Neuronal stem cell (in vitro differentiated cells): ENCODE measurements around the gene SULF2.
"Not testable (repeated sequence)": the region's sequence is repeated elsewhere in the genome, so short reads cannot be mapped to it uniquely, and the experiment has no call there.

ENCODE experiments used
- DNase-seq: peaks from one replicate; pipeline ENCODE4 v3.0.0-alpha.2; 2013; ENCODE audit warnings: low spot score
- H2AFZ ChIP-seq: one replicate; pipeline ENCODE4 v1.6.1; 2013; ENCODE audit warnings: mild to moderate bottlenecking, low read length, inconsistent platforms
- H2AK5ac ChIP-seq: 2 replicates; pipeline ENCODE4 v1.6.1; 2013; ENCODE audit warnings: low read depth, mild to moderate bottlenecking, inconsistent platforms, low read length, moderate library complexity, mixed read lengths
- H2BK120ac ChIP-seq: 2 replicates; pipeline ENCODE4 v1.6.1; 2013; ENCODE audit warnings: low read depth, mild to moderate bottlenecking, inconsistent platforms, low read length, moderate library complexity, mixed read lengths
- H2BK12ac ChIP-seq: one replicate; pipeline ENCODE4 v1.6.1; 2013; ENCODE audit warnings: low read length, inconsistent platforms
- H2BK15ac ChIP-seq: 2 replicates; pipeline ENCODE4 v1.6.1; 2013; ENCODE audit warnings: mild to moderate bottlenecking, low read length, inconsistent platforms, mixed read lengths
- H2BK5ac ChIP-seq: one replicate; pipeline ENCODE4 v1.6.1; 2013; ENCODE audit warnings: inconsistent platforms, mild to moderate bottlenecking, low read length, moderate library complexity
- H3K14ac ChIP-seq: one replicate; pipeline ENCODE4 v1.6.1; 2013; ENCODE audit warnings: low read length, inconsistent platforms
- H3K18ac ChIP-seq: 2 replicates; pipeline ENCODE4 v1.6.1; 2013; ENCODE audit warnings: low read length, inconsistent platforms
- H3K23ac ChIP-seq: 2 replicates; pipeline ENCODE4 v1.6.1; 2013; ENCODE audit warnings: low read depth, mild to moderate bottlenecking, mixed read lengths, low read length, inconsistent platforms; ENCODE audit not compliant: poor library complexity
- H3K27ac ChIP-seq: replicated peaks from 3 replicates; pipeline ENCODE4 v1.5.1; 2013; ENCODE audit warnings: low read length, inconsistent platforms
- H3K27me3 ChIP-seq, 3 experiments: 2 replicates each; pipeline ENCODE4 v1.6.1; 2013; ENCODE audit warnings: low read length in 3 of 3, mild to moderate bottlenecking in 2 of 3, inconsistent platforms in 1 of 3, low read depth in 1 of 3, mixed read lengths in 1 of 3, moderate library complexity in 1 of 3; ENCODE audit not compliant: control insufficient read depth in 3 of 3, insufficient read depth in 3 of 3
- H3K36me3 ChIP-seq, 2 donors: replicated peaks in 1 of 2; 2 replicates each; pipeline ENCODE4 v1.6.1; 2013; ENCODE audit warnings: low read length in 2 of 2; ENCODE audit not compliant: control insufficient read depth in 2 of 2, insufficient read depth in 2 of 2
- H3K4ac ChIP-seq: 2 replicates; pipeline ENCODE4 v1.6.1; 2013; ENCODE audit warnings: inconsistent platforms, mild to moderate bottlenecking, low read length, moderate library complexity
- H3K4me1 ChIP-seq, 2 donors: 1 replicate in 1 of 2; 2 replicates in 1 of 2; pipeline ENCODE4 v1.6.1; 2013; ENCODE audit warnings: low read length in 2 of 2, low read depth in 1 of 2; ENCODE audit not compliant: control insufficient read depth in 2 of 2, insufficient read depth in 1 of 2
- H3K4me2 ChIP-seq: one replicate; pipeline ENCODE4 v1.6.1; 2013; ENCODE audit warnings: mild to moderate bottlenecking, low read length, inconsistent platforms; ENCODE audit not compliant: insufficient read depth, poor library complexity, severe bottlenecking
- H3K4me3 ChIP-seq, 2 donors: 2 replicates each; pipeline ENCODE4 v1.5.1; 2013; ENCODE audit warnings: low read length in 2 of 2, mild to moderate bottlenecking in 2 of 2, inconsistent platforms in 1 of 2, moderate library complexity in 1 of 2
- H3K79me1 ChIP-seq: one replicate; pipeline ENCODE4 v1.6.1; 2013; ENCODE audit warnings: low read depth, mild to moderate bottlenecking, inconsistent platforms, low read length, moderate library complexity
- H3K9ac ChIP-seq: one replicate; pipeline ENCODE4 v1.6.1; 2013; ENCODE audit warnings: mild to moderate bottlenecking, low read depth, low read length, inconsistent platforms; ENCODE audit not compliant: poor library complexity
- H3K9me3 ChIP-seq, 2 donors: replicated peaks in 1 of 2; 2 replicates each; pipeline versions ENCODE3 to v1.6.1; 2013; ENCODE audit warnings: low read length in 2 of 2, mild to moderate bottlenecking in 2 of 2, inconsistent platforms in 1 of 2, low read depth in 1 of 2, mixed read lengths in 1 of 2, moderate library complexity in 1 of 2; ENCODE audit not compliant: control insufficient read depth in 2 of 2, insufficient read depth in 1 of 2
- H4K8ac ChIP-seq: one replicate; pipeline ENCODE4 v1.6.1; 2013; ENCODE audit warnings: low read depth, mild to moderate bottlenecking, inconsistent platforms, low read length, moderate library complexity
- H4K91ac ChIP-seq: one replicate; pipeline ENCODE4 v1.6.1; 2013; ENCODE audit warnings: low read length, low read depth, mild to moderate bottlenecking, inconsistent platforms; ENCODE audit not compliant: poor library complexity
- WGBS, 2 donors: extraction: QIAGEN DNeasy Blood & Tissue Kit; methylation state at CpG; one replicate each; pipeline ENCODE4 v1.1.7; 2013; ENCODE audit warnings: missing lambda C conversion rate in 2 of 2, mixed read lengths in 1 of 2; ENCODE audit not compliant: insufficient read length in 2 of 2, insufficient replicate concordance in 1 of 2; ENCODE audit errors: extremely low coverage in 2 of 2; 5-methylcytosine and 5-hydroxymethylcytosine counted together

Gene SULF2

GRCh38 chr20:47825011-47825762, 39.9 kb upstream of the SULF2 start:
- no peaks in the 10 kb centered on the region for H3K9me3 ChIP-seq
- no peak overlapping the region for H3K4me3 ChIP-seq
- no peaks in the 10 kb centered on the region for H3K36me3 ChIP-seq
- H3K27ac ChIP-seq = no peak overlapping the region
- H2BK15ac ChIP-seq = no peak overlapping the region
- H3K23ac ChIP-seq = peak overlapping the region; percentile 73
- H3K18ac ChIP-seq = peak overlapping the region; percentile 38
- H3K4me1 ChIP-seq = no peaks in the 10 kb centered on the region
- H3K14ac ChIP-seq = peak overlapping the region; percentile 56
- H2BK5ac ChIP-seq = no peak overlapping the region
- H4K8ac ChIP-seq = no peak overlapping the region
- no peaks in the 10 kb centered on the region for H3K79me1 ChIP-seq
- H3K4ac ChIP-seq = no peak overlapping the region
- no peak overlapping the region for H2AK5ac ChIP-seq
- H2AFZ ChIP-seq = no peak overlapping the region
- H3K27me3 ChIP-seq = peaks cover 0 to 7% (median 0%) of the 10 kb centered on the region in 3 experiments
- no peak overlapping the region for H4K91ac ChIP-seq
- H3K4me2 ChIP-seq = no peak overlapping the region
- WGBS, 2 donors = no CpG with 5 or more reads among the region's 12 CpGs
- DNase-seq = no peak
- H2BK120ac ChIP-seq = no peak overlapping the region
- peak overlapping the region; percentile 84 for H2BK12ac ChIP-seq
- H3K9ac ChIP-seq = peak overlapping the region; percentile 44

GRCh38 chr20:47823941-47824340, 38.7 kb upstream of the SULF2 start:
- not testable (repeated sequence) for H3K9ac ChIP-seq, H4K8ac ChIP-seq

GRCh38 chr20:47821481-47822100, 36.3 kb upstream of the SULF2 start:
- Histone ChIP-seq H3K27ac (no peak overlapping the region), H3K4me2 (no peak overlapping the region), H3K14ac (no peak overlapping the region), H3K9me3 (no peaks in the 10 kb centered on the region), H3K4me1 (peaks cover 0 to 6% of the 10 kb centered on the region in 2 donors), H2AK5ac (no peak overlapping the region), H3K27me3 (peaks cover 0 to 27% (median 0%) of the 10 kb centered on the region in 3 experiments), H2BK5ac (no peak overlapping the region), H4K8ac (no peak overlapping the region), H2BK120ac (no peak overlapping the region), H4K91ac (no peak overlapping the region), H3K79me1 (no peaks in the 10 kb centered on the region), H2AFZ (no peak overlapping the region), H3K18ac (no peak overlapping the region), H2BK15ac (no peak overlapping the region), H3K23ac (no peak overlapping the region), H3K4ac (no peak overlapping the region), H2BK12ac (no peak overlapping the region), H3K4me3 (no peak overlapping the region), H3K9ac (no peak overlapping the region), H3K36me3 (no peaks in the 10 kb centered on the region)
- no peak for DNase-seq
- no CpG with 5 or more reads among the region's 13 CpGs for WGBS, 2 donors

More at GRCh38 chr20:47823941-47824340, 38.7 kb upstream of the SULF2 start:
- no CpG with 5 or more reads among the region's 12 CpGs for WGBS, 2 donors
- H3K23ac ChIP-seq, H3K14ac ChIP-seq, H3K27ac ChIP-seq, H2BK12ac ChIP-seq, DNase-seq, H2AK5ac ChIP-seq, H3K4me1 ChIP-seq, H3K36me3 ChIP-seq, H3K4ac ChIP-seq, H2BK120ac ChIP-seq, H4K91ac ChIP-seq, H3K4me3 ChIP-seq, H2BK5ac ChIP-seq, H3K4me2 ChIP-seq, H3K79me1 ChIP-seq, H3K9me3 ChIP-seq, H3K18ac ChIP-seq, H2AFZ ChIP-seq, H2BK15ac ChIP-seq: not testable (repeated sequence)
- H3K27me3 ChIP-seq = peaks cover 0 to 11% (median 0%) of the 10 kb centered on the region in 3 experiments

DNA sequence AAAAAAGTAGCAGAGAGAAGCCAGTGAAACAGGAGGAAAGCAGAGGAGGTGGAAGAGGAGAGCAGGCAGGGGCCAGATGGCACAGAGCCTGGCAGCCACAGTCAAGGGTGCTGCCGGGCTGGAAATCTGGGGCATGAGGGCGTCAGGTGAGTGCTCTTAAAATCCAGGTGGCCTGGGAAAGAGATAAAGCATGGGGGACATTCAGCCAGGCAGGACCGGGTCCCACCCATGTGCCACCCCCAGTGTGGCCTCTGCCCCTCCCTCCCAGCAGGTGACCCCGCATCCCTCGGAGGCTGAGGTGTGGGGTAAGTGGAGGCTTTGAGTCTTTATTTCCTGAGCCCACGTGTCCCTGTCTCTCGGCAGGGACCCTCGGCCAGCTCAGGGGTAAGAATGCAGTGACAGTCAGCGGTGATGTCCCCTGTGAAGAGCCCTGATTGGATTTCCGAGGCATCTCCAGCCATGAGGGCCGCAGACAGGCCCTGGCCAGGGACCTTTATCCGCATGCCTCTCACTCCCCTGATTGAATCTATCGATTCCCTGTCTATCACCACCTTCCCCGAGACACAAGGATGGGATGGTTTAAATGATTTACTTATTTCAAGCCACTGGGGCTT, 33.8 kb upstream of the SULF2 start:
- Histone ChIP-seq H3K9me3 (peaks cover 0 to 3% of the 10 kb centered on the region in 2 donors), H3K27ac (no peak overlapping the region), H2BK120ac (no peak overlapping the region), H3K4ac (no peak overlapping the region), H3K9ac (no peak overlapping the region), H3K36me3 (no peaks in the 10 kb centered on the region), H3K23ac (no peak overlapping the region), H3K4me1 (peaks cover 0 to 6% of the 10 kb centered on the region in 2 donors), H3K18ac (no peak overlapping the region), H4K91ac (no peak overlapping the region), H2BK15ac (no peak overlapping the region), H3K4me3 (no peak overlapping the region), H3K4me2 (no peak overlapping the region), H2AK5ac (no peak overlapping the region), H2BK12ac (no peak overlapping the region), H3K79me1 (no peaks in the 10 kb centered on the region), H3K14ac (no peak overlapping the region), H4K8ac (no peak overlapping the region), H2AFZ (no peak overlapping the region), H3K27me3 (peaks cover 0 to 27% (median 0%) of the 10 kb centered on the region in 3 experiments), H2BK5ac (peak overlapping the region; percentile 32)
- DNase-seq = no peak
- no CpG with 5 or more reads among the region's 14 CpGs for WGBS, 2 donors
